K562 (cell line): ENCODE data around the gene IFT25. TPM values are rescaled to one million over a fixed set of nuclear protein-coding genes. Genes with fewer than 3 reads are reported as not detected.

Source experiments
- CBFB ChIP-seq: sonication (generic); formaldehyde crosslinking; IDR thresholded peaks from 2 replicates; pipeline ENCODE4 v1.4.0; 2020; ENCODE audit warnings: mild to moderate bottlenecking, missing genetic modification reagents
- ETV1 ChIP-seq: fragments of 450-650 bp; conservative IDR thresholded peaks from 2 replicates; pipeline ENCODE4 v1.6.1; 2016; ENCODE audit warnings: missing genetic modification characterization, control low read depth, low read depth, missing compliant biosample characterization
- MTA2 ChIP-seq: fragments of 450-650 bp; IDR thresholded peaks from 2 replicates; pipeline ENCODE4 v1.6.1; 2016; ENCODE audit warnings: low read depth
- PPARD ChIP-seq: fragments of 250-450 bp; sonication (Bioruptor Pico); IDR thresholded peaks from 2 replicates; pipeline ENCODE4 v1.8.0; 2022; ENCODE audit warnings: inconsistent platforms, mild to moderate bottlenecking, moderate library complexity
- PRMT5 ChIP-seq: sonication (generic); formaldehyde crosslinking; IDR thresholded peaks from 2 replicates; pipeline ENCODE4 v1.5.0; 2020; ENCODE audit warnings: missing genetic modification reagents
- PURB ChIP-seq: sonication (generic); formaldehyde crosslinking; IDR thresholded peaks from 2 replicates; pipeline ENCODE4 v1.9.0; 2021; ENCODE audit warnings: low read depth, mild to moderate bottlenecking, missing genetic modification reagents
- ZNF518B ChIP-seq: fragments of 250-450 bp; sonication (Bioruptor Pico); IDR thresholded peaks from 2 replicates; pipeline ENCODE4 v1.5.0; 2021; ENCODE audit warnings: mild to moderate bottlenecking, moderate library complexity
- ZNF717 ChIP-seq: fragments of 250-450 bp; sonication (Bioruptor Pico); IDR thresholded peaks from 2 replicates; pipeline ENCODE4 v1.5.0; 2021
- ZNF76 ChIP-seq: fragments of 250-450 bp; sonication (Bioruptor Pico); IDR thresholded peaks from 2 replicates; pipeline ENCODE4 v1.4.0; 2020; ENCODE audit warnings: mild to moderate bottlenecking, moderate library complexity, borderline replicate concordance
- polyA plus RNA-seq, 8 experiments: library from polyadenylated mRNA; depleted of rRNA in 4 of 8; stranded (reverse) in 5 of 8; unstranded in 3 of 8; fragments of >200 nt; fragmentation: Nextera tagmentation in 2 of 8; fragmentation: Illumina TruSeq in 1 of 8; extraction: Ambion mirVana in 2 of 8; extraction: Trizol in 1 of 8; gene quantifications; 2 replicates each; pipeline versions ENCODE4 v1.2.1 to v1.2.3, GENCODE V29; 2011 to 2014; ENCODE audit warnings: inconsistent platforms in 1 of 8, missing spikeins in 1 of 8
- total RNA-seq, 7 experiments: library from RNA; depleted of rRNA in 6 of 7; stranded (reverse); fragments of >200 nt in 6 of 7; fragmentation: Illumina TruSeq in 2 of 7; extraction: Trizol in 2 of 7; gene quantifications; 2 replicates each; pipeline versions ENCODE4 v1.2.1 to v1.2.3, GENCODE V29; 2011 to 2021; ENCODE audit warnings: low replicate concordance in 1 of 7
- TF ChIP-seq, protein P1 (sequence below), 2 experiments: fragments of 450-650 bp; formaldehyde crosslinking in 1 of 2; IDR thresholded peaks; 2 replicates each; pipeline versions ENCODE4 v1.4.0 to v1.6.1; 2014 to 2020; ENCODE audit warnings: mild to moderate bottlenecking in 2 of 2, borderline replicate concordance in 1 of 2, low read depth in 1 of 2
- TF ChIP-seq, protein P2 (sequence below): fragments of 250-450 bp; sonication (Bioruptor Pico); IDR thresholded peaks from 2 replicates; pipeline ENCODE4 v1.8.0; 2022; ENCODE audit warnings: inconsistent platforms

The IFT25 gene
- total and polyA plus RNA-seq, 9 of the 15 experiments (the other 6 are each of a cell fraction or from before 2014, with no cell fraction given), result 93.6 to 209 (median 167) TPM

- TF ChIP-seq, protein P1, sequence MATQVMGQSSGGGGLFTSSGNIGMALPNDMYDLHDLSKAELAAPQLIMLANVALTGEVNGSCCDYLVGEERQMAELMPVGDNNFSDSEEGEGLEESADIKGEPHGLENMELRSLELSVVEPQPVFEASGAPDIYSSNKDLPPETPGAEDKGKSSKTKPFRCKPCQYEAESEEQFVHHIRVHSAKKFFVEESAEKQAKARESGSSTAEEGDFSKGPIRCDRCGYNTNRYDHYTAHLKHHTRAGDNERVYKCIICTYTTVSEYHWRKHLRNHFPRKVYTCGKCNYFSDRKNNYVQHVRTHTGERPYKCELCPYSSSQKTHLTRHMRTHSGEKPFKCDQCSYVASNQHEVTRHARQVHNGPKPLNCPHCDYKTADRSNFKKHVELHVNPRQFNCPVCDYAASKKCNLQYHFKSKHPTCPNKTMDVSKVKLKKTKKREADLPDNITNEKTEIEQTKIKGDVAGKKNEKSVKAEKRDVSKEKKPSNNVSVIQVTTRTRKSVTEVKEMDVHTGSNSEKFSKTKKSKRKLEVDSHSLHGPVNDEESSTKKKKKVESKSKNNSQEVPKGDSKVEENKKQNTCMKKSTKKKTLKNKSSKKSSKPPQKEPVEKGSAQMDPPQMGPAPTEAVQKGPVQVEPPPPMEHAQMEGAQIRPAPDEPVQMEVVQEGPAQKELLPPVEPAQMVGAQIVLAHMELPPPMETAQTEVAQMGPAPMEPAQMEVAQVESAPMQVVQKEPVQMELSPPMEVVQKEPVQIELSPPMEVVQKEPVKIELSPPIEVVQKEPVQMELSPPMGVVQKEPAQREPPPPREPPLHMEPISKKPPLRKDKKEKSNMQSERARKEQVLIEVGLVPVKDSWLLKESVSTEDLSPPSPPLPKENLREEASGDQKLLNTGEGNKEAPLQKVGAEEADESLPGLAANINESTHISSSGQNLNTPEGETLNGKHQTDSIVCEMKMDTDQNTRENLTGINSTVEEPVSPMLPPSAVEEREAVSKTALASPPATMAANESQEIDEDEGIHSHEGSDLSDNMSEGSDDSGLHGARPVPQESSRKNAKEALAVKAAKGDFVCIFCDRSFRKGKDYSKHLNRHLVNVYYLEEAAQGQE (IDR thresholded peaks at IDR 0.05; ENCODE audit: borderline replicate concordance), result no peak
- TF ChIP-seq, protein P1 (CRISPR knock-in tag; IDR thresholded peaks at IDR 0.05; ENCODE audit: low read depth), result peak; percentile 82
- no peak for TF ChIP-seq CBFB
- no peak for TF ChIP-seq PURB (CRISPR knock-in tag)
- TF ChIP-seq PRMT5 (CRISPR knock-in tag), result peak; percentile 41; the same call in 1 of the 2 replicates
- TF ChIP-seq ZNF518B (CRISPR knock-in tag), result no peak
- TF ChIP-seq MTA2, result peak; percentile 17; the same call in 1 of the 2 replicates
- TF ChIP-seq ETV1 (tag), result no peak
- TF ChIP-seq, protein P2, sequence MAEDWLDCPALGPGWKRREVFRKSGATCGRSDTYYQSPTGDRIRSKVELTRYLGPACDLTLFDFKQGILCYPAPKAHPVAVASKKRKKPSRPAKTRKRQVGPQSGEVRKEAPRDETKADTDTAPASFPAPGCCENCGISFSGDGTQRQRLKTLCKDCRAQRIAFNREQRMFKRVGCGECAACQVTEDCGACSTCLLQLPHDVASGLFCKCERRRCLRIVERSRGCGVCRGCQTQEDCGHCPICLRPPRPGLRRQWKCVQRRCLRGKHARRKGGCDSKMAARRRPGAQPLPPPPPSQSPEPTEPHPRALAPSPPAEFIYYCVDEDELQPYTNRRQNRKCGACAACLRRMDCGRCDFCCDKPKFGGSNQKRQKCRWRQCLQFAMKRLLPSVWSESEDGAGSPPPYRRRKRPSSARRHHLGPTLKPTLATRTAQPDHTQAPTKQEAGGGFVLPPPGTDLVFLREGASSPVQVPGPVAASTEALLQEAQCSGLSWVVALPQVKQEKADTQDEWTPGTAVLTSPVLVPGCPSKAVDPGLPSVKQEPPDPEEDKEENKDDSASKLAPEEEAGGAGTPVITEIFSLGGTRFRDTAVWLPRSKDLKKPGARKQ (CRISPR knock-in tag), result no peak
- TF ChIP-seq ZNF717 (CRISPR knock-in tag), result no peak
- TF ChIP-seq ZNF76 (CRISPR knock-in tag), result 0 out of 2 replicates have a peak, but pooled peaks have one; percentile 55
- TF ChIP-seq PPARD (CRISPR knock-in tag), result no peak
Observed at GRCh38 chr1:53945433-53946251, at the start of gene IFT25 (continued).
